ENCODE results near the gene ALG12.

DNA sequence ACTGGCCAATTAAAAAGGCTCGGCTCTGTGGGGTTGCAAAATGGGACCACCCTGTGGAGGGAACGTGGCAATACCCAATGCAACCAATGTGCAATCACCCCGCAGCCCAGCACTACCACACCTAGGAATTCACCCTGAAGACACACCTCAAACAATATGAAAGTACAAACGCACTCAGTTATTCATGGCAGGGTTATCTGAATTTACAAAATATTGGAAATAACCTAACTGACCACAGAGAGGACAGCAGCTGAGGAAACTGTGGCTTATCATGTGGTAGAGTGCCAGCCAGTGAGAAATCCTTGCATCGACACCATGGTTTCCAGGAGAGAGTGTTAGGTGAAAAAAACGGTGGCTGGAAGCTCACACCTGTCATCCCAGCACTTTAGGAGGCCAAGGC, 18.7 kb downstream of the ALG12 start:
- TF ChIP-seq, protein P1, sequence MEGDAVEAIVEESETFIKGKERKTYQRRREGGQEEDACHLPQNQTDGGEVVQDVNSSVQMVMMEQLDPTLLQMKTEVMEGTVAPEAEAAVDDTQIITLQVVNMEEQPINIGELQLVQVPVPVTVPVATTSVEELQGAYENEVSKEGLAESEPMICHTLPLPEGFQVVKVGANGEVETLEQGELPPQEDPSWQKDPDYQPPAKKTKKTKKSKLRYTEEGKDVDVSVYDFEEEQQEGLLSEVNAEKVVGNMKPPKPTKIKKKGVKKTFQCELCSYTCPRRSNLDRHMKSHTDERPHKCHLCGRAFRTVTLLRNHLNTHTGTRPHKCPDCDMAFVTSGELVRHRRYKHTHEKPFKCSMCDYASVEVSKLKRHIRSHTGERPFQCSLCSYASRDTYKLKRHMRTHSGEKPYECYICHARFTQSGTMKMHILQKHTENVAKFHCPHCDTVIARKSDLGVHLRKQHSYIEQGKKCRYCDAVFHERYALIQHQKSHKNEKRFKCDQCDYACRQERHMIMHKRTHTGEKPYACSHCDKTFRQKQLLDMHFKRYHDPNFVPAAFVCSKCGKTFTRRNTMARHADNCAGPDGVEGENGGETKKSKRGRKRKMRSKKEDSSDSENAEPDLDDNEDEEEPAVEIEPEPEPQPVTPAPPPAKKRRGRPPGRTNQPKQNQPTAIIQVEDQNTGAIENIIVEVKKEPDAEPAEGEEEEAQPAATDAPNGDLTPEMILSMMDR (conservative IDR thresholded peaks at IDR 0.05; ENCODE audit: low read depth, low read length), result no peak
- no peak for TF ChIP-seq EZH2 (IDR thresholded peaks at IDR 0.05; ENCODE audit: borderline replicate concordance, low read depth, low read length, poor library complexity, severe bottlenecking)
